ENCODE data around the gene RABGAP1L.
"Not testable (repeated sequence)": the region's sequence is repeated elsewhere in the genome, so short reads cannot be mapped to it uniquely, and the experiment has no call there.

Gene RABGAP1L

GRCh38 chr1:174580801-174581200 is 421.5 kb downstream of the RABGAP1L start:
- no peak for DNase-seq (ENCODE audit: low read depth)

GRCh38 chr1:174583316-174583715 is 424.0 kb downstream of the RABGAP1L start:
- DNase-seq (ENCODE audit: low read depth) = no peak

- no peak for DNase-seq (ENCODE audit: low read depth)
These were observed 424.8 kb downstream of the RABGAP1L start for GRCh38 chr1:174584071-174584470.

- DNase-seq (ENCODE audit: low read depth) = not testable (repeated sequence)
These were observed 429.3 kb downstream of the RABGAP1L start for GRCh38 chr1:174588618-174589017.

GRCh38 chr1:174605198-174605597 is 445.9 kb downstream of the RABGAP1L start:
- DNase-seq (ENCODE audit: low read depth) = no peak

- DNase-seq (ENCODE audit: low read depth) = no peak
These were observed 447.2 kb downstream of the RABGAP1L start for GRCh38 chr1:174606471-174606870.

- not testable (repeated sequence) for DNase-seq (ENCODE audit: low read depth)
These were observed 458.6 kb downstream of the RABGAP1L start for GRCh38 chr1:174617905-174618304.

- no peak for DNase-seq (ENCODE audit: low read depth)
These were observed 464.2 kb downstream of the RABGAP1L start for GRCh38 chr1:174623324-174624035.

GRCh38 chr1:174626031-174627025 is 467.0 kb downstream of the RABGAP1L start:
- DNase-seq (ENCODE audit: low read depth) = no peak

- no peak for DNase-seq (ENCODE audit: low read depth)
These were observed 478.2 kb downstream of the RABGAP1L start for GRCh38 chr1:174637487-174637886.

- DNase-seq (ENCODE audit: low read depth) = no peak
These were observed 480.1 kb downstream of the RABGAP1L start for GRCh38 chr1:174639461-174639860.

GRCh38 chr1:174640783-174641182 is 481.5 kb downstream of the RABGAP1L start:
- DNase-seq (ENCODE audit: low read depth) = no peak

GRCh38 chr1:174642393-174642792 is 483.1 kb downstream of the RABGAP1L start:
- no peak for DNase-seq (ENCODE audit: low read depth)

GRCh38 chr1:174643206-174643605 is 483.9 kb downstream of the RABGAP1L start:
- DNase-seq (ENCODE audit: low read depth) = no peak

- not testable (repeated sequence) for DNase-seq (ENCODE audit: low read depth)
These were observed 490.3 kb downstream of the RABGAP1L start for GRCh38 chr1:174649572-174649971.

- DNase-seq (ENCODE audit: low read depth) = no peak
These were observed 493.4 kb downstream of the RABGAP1L start for GRCh38 chr1:174652569-174653280.

- DNase-seq (ENCODE audit: low read depth) = no peak
These were observed 495.2 kb downstream of the RABGAP1L start for GRCh38 chr1:174654560-174654959.

- DNase-seq (ENCODE audit: low read depth) = no peak
These were observed 497.2 kb downstream of the RABGAP1L start for GRCh38 chr1:174656409-174657059.

GRCh38 chr1:174657411-174657810 is 498.1 kb downstream of the RABGAP1L start:
- DNase-seq (ENCODE audit: low read depth) = no peak

GRCh38 chr1:174657893-174658292 is 498.6 kb downstream of the RABGAP1L start:
- no peak for DNase-seq (ENCODE audit: low read depth)

- DNase-seq (ENCODE audit: low read depth) = no peak
These were observed 500.5 kb downstream of the RABGAP1L start for GRCh38 chr1:174659823-174660222.

GRCh38 chr1:174660476-174660875 is 501.2 kb downstream of the RABGAP1L start:
- no peak for DNase-seq (ENCODE audit: low read depth)
